Esophagus (tissue), 2 donors: ENCODE measurements around the gene CRY1. TPM values are rescaled to one million over a fixed set of nuclear protein-coding genes. Genes with fewer than 3 reads are reported as not detected.
"Not testable (repeated sequence)": the region's sequence is repeated elsewhere in the genome, so short reads cannot be mapped to it uniquely, and the experiment has no call there.

Experiments
- H3K27ac ChIP-seq, 2 donors: one replicate each; pipeline ENCODE4 v1.5.1; 2013; ENCODE audit warnings: low read depth in 2 of 2, mild to moderate bottlenecking in 2 of 2, inconsistent platforms in 1 of 2, low read length in 1 of 2, moderate library complexity in 1 of 2
- H3K27me3 ChIP-seq, 2 donors: one replicate each; pipeline ENCODE4 v1.6.1; 2013; ENCODE audit warnings: low read length in 2 of 2, control low read depth in 1 of 2, mild to moderate bottlenecking in 1 of 2; ENCODE audit not compliant: insufficient read depth in 2 of 2, control insufficient read depth in 1 of 2
- H3K36me3 ChIP-seq, 2 donors: one replicate each; pipeline ENCODE4 v1.6.1; 2013; ENCODE audit warnings: low read length in 1 of 2; ENCODE audit not compliant: control insufficient read depth in 2 of 2, insufficient read depth in 2 of 2
- H3K4me1 ChIP-seq, 2 donors: one replicate each; pipeline ENCODE4 v1.6.1; 2013; ENCODE audit warnings: low read length in 1 of 2; ENCODE audit not compliant: control insufficient read depth in 2 of 2, insufficient read depth in 2 of 2
- H3K4me3 ChIP-seq, 2 donors: one replicate each; pipeline ENCODE4 v1.5.1; 2013; ENCODE audit warnings: low read length in 2 of 2, mild to moderate bottlenecking in 2 of 2, low read depth in 1 of 2, moderate library complexity in 1 of 2
- H3K9me3 ChIP-seq, 2 donors: one replicate each; pipeline ENCODE4 v1.6.1; 2013; ENCODE audit warnings: mild to moderate bottlenecking in 2 of 2, low read depth in 1 of 2, low read length in 1 of 2, moderate library complexity in 1 of 2; ENCODE audit not compliant: control insufficient read depth in 2 of 2, insufficient read depth in 1 of 2
- WGBS, 2 donors: extraction: QIAGEN DNeasy Blood & Tissue Kit; methylation state at CpG; one replicate each; pipeline ENCODE4 v1.1.7; 2013; 5-methylcytosine and 5-hydroxymethylcytosine counted together
- polyA plus RNA-seq, 2 donors: library from polyadenylated mRNA; stranded (reverse); fragments of 200-250 nt; gene quantifications; one replicate each; pipeline ENCODE4 v1.2.3, GENCODE V29; 2013
- donor health status: healthy with polysubstance abuse.
- donor health status: Bipolar disorder and iron deficiency.

Gene CRY1
- polyA plus RNA-seq, 2 donors, result 4.1 to 4.8 TPM

GRCh38 chr12:107035733-107036132 is 57.6 kb downstream of the CRY1 start:
- H3K27ac ChIP-seq, result no peak overlapping the region
- H3K4me3 ChIP-seq, result no peak overlapping the region
- 95 to 97% methylated on average over 2 of the region's 2 CpGs for WGBS, 2 donors
- no peaks in the 10 kb centered on the region for H3K36me3 ChIP-seq
- H3K9me3 ChIP-seq, result no peaks in the 10 kb centered on the region
- H3K4me1 ChIP-seq, result no peaks in the 10 kb centered on the region
- no peaks in the 10 kb centered on the region for H3K27me3 ChIP-seq

- no peaks in the 10 kb centered on the region for H3K9me3 ChIP-seq
- 87% methylated on average over 9 of the region's 9 CpGs for WGBS, 2 donors
- H3K4me1 ChIP-seq, result peaks cover 2 to 4% of the 10 kb centered on the region in 2 donors
- H3K27ac ChIP-seq, result no peak overlapping the region
- H3K36me3 ChIP-seq, result no peaks in the 10 kb centered on the region
- H3K27me3 ChIP-seq, result no peaks in the 10 kb centered on the region
- H3K4me3 ChIP-seq, result no peak overlapping the region
These were observed 59.3 kb downstream of the CRY1 start for GRCh38 chr12:107033758-107034739.

DNA sequence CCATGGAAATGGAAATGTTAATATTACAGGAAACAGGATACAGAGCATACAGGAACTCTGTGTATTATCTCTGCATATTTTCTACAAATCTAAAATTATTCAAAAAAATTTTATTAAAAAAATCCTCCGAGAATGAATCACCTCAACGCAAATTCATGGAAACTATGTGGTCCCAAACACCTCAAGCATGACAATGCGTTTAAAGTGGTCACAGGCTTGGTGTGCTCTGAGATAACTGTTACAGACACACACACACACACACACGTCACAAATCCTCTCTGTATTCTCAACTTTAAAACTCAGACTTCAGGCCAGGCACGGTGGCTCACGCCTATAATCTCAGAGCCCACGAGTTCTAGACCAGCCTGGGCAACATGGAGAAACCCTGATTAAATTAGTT is 61.1 kb downstream of the CRY1 start:
- peaks cover 4 to 5% of the 10 kb centered on the region in 2 donors for H3K4me1 ChIP-seq
- 82 to 84% methylated on average over 7 of the region's 7 CpGs for WGBS, 2 donors
- H3K9me3 ChIP-seq, result no peaks in the 10 kb centered on the region
- no peak overlapping the region for H3K4me3 ChIP-seq
- H3K27ac ChIP-seq, result no peak overlapping the region
- no peaks in the 10 kb centered on the region for H3K36me3 ChIP-seq
- no peaks in the 10 kb centered on the region for H3K27me3 ChIP-seq

GRCh38 chr12:107031061-107031460 is 62.3 kb downstream of the CRY1 start:
- no peaks in the 10 kb centered on the region for H3K36me3 ChIP-seq
- peaks cover 4 to 5% of the 10 kb centered on the region in 2 donors for H3K4me1 ChIP-seq
- H3K4me3 ChIP-seq, result no peak overlapping the region
- H3K27me3 ChIP-seq, result no peaks in the 10 kb centered on the region
- 71 to 82% methylated on average over 2 of the region's 2 CpGs for WGBS, 2 donors
- no peak overlapping the region for H3K27ac ChIP-seq
- no peaks in the 10 kb centered on the region for H3K9me3 ChIP-seq

- H3K4me1 ChIP-seq, result peaks cover 4 to 5% of the 10 kb centered on the region in 2 donors
- 79 to 81% methylated on average over 7 of the region's 7 CpGs for WGBS, 2 donors
- H3K27me3 ChIP-seq, result no peaks in the 10 kb centered on the region
- no peak overlapping the region for H3K4me3 ChIP-seq
- H3K9me3 ChIP-seq, result no peaks in the 10 kb centered on the region
- no peak overlapping the region for H3K27ac ChIP-seq
- H3K36me3 ChIP-seq, result no peaks in the 10 kb centered on the region
These were observed 64.3 kb downstream of the CRY1 start for GRCh38 chr12:107029081-107029480.

- 1 to 5% methylated on average over 2 of the region's 2 CpGs for WGBS, 2 donors
- H3K9me3 ChIP-seq, result no peaks in the 10 kb centered on the region
- no peaks in the 10 kb centered on the region for H3K36me3 ChIP-seq
- no peaks in the 10 kb centered on the region for H3K27me3 ChIP-seq
- no peak overlapping the region for H3K27ac ChIP-seq
- H3K4me1 ChIP-seq, result peaks cover 4 to 5% of the 10 kb centered on the region in 2 donors
- H3K4me3 ChIP-seq, result no peak overlapping the region
These were observed 65.7 kb downstream of the CRY1 start for GRCh38 chr12:107027636-107028053.

DNA sequence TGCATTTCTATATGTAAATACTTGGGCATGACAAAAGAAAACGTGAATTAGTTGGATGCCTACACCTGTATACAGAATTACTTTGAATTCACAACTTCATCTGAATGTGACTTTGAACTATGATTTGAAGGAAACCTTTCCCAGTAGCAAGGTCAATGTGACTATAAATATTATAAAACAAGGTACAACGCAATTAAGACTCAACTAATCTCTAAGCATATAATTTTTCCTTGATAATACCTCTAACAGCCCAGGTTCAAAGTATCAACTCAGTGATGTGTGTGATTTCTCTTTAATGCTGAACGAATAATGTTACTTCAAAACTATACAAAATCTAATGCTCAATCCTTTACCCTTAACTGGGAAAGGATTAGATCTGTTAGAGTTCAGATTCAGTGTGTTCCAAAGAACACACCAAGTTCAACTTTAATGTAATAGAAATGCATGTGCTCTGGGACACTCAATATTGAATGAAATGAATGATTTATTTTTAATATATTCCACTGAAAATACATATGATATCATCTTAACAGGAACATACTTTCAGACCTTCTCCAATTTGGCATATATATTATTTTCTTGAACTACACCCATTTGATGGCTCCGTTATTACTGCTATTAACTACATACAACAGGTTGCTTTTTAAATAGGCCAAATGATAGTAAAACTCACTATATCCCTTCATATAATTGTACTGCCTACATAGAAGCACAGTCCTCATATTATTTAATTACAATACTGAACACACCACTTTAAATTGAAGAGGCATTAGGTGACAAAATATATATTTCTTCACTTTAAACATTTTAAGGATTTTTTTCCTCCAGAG is 66.3 kb downstream of the CRY1 start:
- Histone ChIP-seq H3K4me3 (no peak overlapping the region), H3K4me1 (peaks cover 4 to 5% of the 10 kb centered on the region in 2 donors), H3K27ac (no peak overlapping the region), H3K36me3 (no peaks in the 10 kb centered on the region), H3K27me3 (no peaks in the 10 kb centered on the region), H3K9me3 (no peaks in the 10 kb centered on the region)
- WGBS, 2 donors, result 29 to 30% methylated on average over 4 of the region's 4 CpGs

DNA sequence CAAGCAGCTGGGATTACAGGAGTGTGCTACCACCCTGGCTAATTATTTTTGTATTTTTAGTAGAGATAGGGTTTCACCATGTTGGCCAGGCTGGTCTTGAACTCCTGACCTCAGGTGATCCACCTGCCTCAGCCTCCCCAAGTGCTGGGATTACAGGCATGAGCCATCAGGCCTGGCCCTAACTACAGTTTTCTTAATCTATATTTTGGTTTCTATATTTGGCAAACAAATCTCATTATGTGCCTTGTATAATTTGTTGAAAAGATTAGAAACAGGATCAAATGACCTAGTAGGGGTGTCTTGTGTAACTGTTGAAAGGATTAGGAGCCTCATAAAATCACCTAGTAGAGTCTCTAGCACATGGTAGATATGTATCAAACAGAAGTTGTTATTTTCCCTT is 67.0 kb downstream of the CRY1 start:
- not testable (repeated sequence) for H3K27me3 ChIP-seq, H3K9me3 ChIP-seq, H3K4me3 ChIP-seq, H3K4me1 ChIP-seq, H3K36me3 ChIP-seq
- peak overlapping the region; percentile 75 to 78 for H3K27ac ChIP-seq

DNA sequence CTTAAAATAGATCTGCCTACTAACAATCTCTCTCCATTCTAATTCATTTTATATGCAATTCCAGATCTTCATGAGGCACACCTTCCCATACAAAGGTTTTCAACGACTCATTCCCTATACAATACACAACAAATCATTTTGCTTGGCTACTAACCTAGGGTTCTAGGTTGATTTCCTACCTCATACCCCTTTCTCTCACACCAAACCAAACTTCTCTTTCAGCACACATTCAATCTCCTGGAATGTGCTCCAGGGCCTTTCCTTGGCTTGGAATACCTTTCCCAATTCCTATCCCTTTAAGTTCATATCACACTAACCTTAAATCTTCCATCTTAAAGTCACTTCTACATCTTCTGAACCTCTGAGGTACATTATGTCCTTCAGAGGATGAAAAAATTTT is 67.7 kb downstream of the CRY1 start:
- H3K9me3 ChIP-seq, result no peaks in the 10 kb centered on the region
- H3K27ac ChIP-seq, result peak overlapping the region in 1 of 2 donors; percentile 21
- no peaks in the 10 kb centered on the region for H3K27me3 ChIP-seq
- no peak overlapping the region for H3K4me3 ChIP-seq
- H3K4me1 ChIP-seq, result peaks cover 4 to 5% of the 10 kb centered on the region in 2 donors
- WGBS, 2 donors, result 49 to 64% methylated on average over 1 of the region's 1 CpG
- H3K36me3 ChIP-seq, result no peaks in the 10 kb centered on the region
